Measurements from ENCODE around the gene ENC1. TPM values are rescaled to one million over a fixed set of nuclear protein-coding genes. Genes with fewer than 3 reads are reported as not detected.
A peak's percentile ranks its signal among the peaks of the same experiment; 100 is the strongest.

Gene ENC1
- total RNA-seq, 1 donor from 2014 or later, result 363 TPM

- peaks cover 15% of the 10 kb centered on the region for H3K36me3 Mint-ChIP-seq (ENCODE audit: low read depth, unreplicated experiment)
- Histone ChIP-seq H3K4me1 (ENCODE audit: insufficient read depth, low read length) (peaks cover 41% of the 10 kb centered on the region), H3K4me3 (ENCODE audit: insufficient read depth, low read depth, low read length) (peak overlapping the region; percentile 99), H3K36me3 (ENCODE audit: insufficient read depth, low read length) (peaks cover 10% of the 10 kb centered on the region), H3K79me2 (ENCODE audit: insufficient read depth, low read length) (peaks cover 44% of the 10 kb centered on the region), H3K4me2 (ENCODE audit: low read length) (peak overlapping the region; percentile 85), H3K27me3 (ENCODE audit: insufficient read depth, low read length) (no peaks in the 10 kb centered on the region), H3K9ac (ENCODE audit: low read length) (peak overlapping the region; percentile 91), H2AFZ (ENCODE audit: low read depth, low read length) (peak overlapping the region; percentile 69), H4K20me1 (ENCODE audit: insufficient read depth, low read length) (peaks cover 41% of the 10 kb centered on the region), H3K9me3 (ENCODE audit: insufficient read depth, low read depth, low read length) (peaks cover 2% of the 10 kb centered on the region), H3K27ac (ENCODE audit: low read depth, low read length) (peak overlapping the region; percentile 90)
- FAIRE-seq (no peak), DNase-seq (ENCODE audit: low read depth) (peak; percentile 72)
- H3K27ac Mint-ChIP-seq (ENCODE audit: unreplicated experiment), result peak overlapping the region; percentile 99
- peak overlapping the region; percentile 91 for H3K4me3 Mint-ChIP-seq (ENCODE audit: unreplicated experiment)
- H3K27me3 Mint-ChIP-seq (ENCODE audit: low read depth, unreplicated experiment), result no peaks in the 10 kb centered on the region
- no peak for TF ChIP-seq EZH2 (IDR thresholded peaks at IDR 0.05; ENCODE audit: insufficient read depth, low read length)
- H3K9me3 Mint-ChIP-seq (ENCODE audit: unreplicated experiment), result no peaks in the 10 kb centered on the region
- H3K4me1 Mint-ChIP-seq (ENCODE audit: low read depth, unreplicated experiment), result peaks cover 24% of the 10 kb centered on the region
These were observed 616 bp upstream of the ENC1 start for GRCh38 chr5:74640954-74641734.

- peak overlapping the region; percentile 91 for H3K9ac ChIP-seq (ENCODE audit: low read length)
- no peaks in the 10 kb centered on the region for H3K9me3 Mint-ChIP-seq (ENCODE audit: unreplicated experiment)
- H3K4me2 ChIP-seq (ENCODE audit: low read length), result peak overlapping the region; percentile 85
- H3K4me1 ChIP-seq (ENCODE audit: insufficient read depth, low read length), result peaks cover 53% of the 10 kb centered on the region
- H3K27me3 ChIP-seq (ENCODE audit: insufficient read depth, low read length), result no peaks in the 10 kb centered on the region
- H3K27ac ChIP-seq (ENCODE audit: low read depth, low read length), result peak overlapping the region; percentile 90
- peaks cover 22% of the 10 kb centered on the region for H3K36me3 ChIP-seq (ENCODE audit: insufficient read depth, low read length)
- no peak for FAIRE-seq
- DNase-seq (ENCODE audit: low read depth), result no peak
- peaks cover 56% of the 10 kb centered on the region for H3K79me2 ChIP-seq (ENCODE audit: insufficient read depth, low read length)
- peak overlapping the region; percentile 91 for H3K4me3 Mint-ChIP-seq (ENCODE audit: unreplicated experiment)
- H3K27me3 Mint-ChIP-seq (ENCODE audit: low read depth, unreplicated experiment), result no peaks in the 10 kb centered on the region
- no peak overlapping the region for H2AFZ ChIP-seq (ENCODE audit: low read depth, low read length)
- peak overlapping the region; percentile 99 for H3K4me3 ChIP-seq (ENCODE audit: insufficient read depth, low read depth, low read length)
- peaks cover 37% of the 10 kb centered on the region for H3K4me1 Mint-ChIP-seq (ENCODE audit: low read depth, unreplicated experiment)
- H3K9me3 ChIP-seq (ENCODE audit: insufficient read depth, low read depth, low read length), result peaks cover 2% of the 10 kb centered on the region
- H3K27ac Mint-ChIP-seq (ENCODE audit: unreplicated experiment), result peak overlapping the region; percentile 73
- no peak for TF ChIP-seq CTCF (IDR thresholded peaks at IDR 0.05; ENCODE audit: insufficient read depth, low read depth, low read length)
- TF ChIP-seq EZH2 (IDR thresholded peaks at IDR 0.05; ENCODE audit: insufficient read depth, low read length), result no peak
- H3K36me3 Mint-ChIP-seq (ENCODE audit: low read depth, unreplicated experiment), result peaks cover 24% of the 10 kb centered on the region
- H4K20me1 ChIP-seq (ENCODE audit: insufficient read depth, low read length), result peaks cover 53% of the 10 kb centered on the region
These were observed 600 bp downstream of the ENC1 start for GRCh38 chr5:74639807-74640449.

- Histone ChIP-seq H3K4me3 (ENCODE audit: insufficient read depth, low read depth, low read length) (peak overlapping the region; percentile 99), H4K20me1 (ENCODE audit: insufficient read depth, low read length) (peaks cover 59% of the 10 kb centered on the region), H3K79me2 (ENCODE audit: insufficient read depth, low read length) (peaks cover 63% of the 10 kb centered on the region), H3K9me3 (ENCODE audit: insufficient read depth, low read depth, low read length) (peaks cover 2% of the 10 kb centered on the region), H3K9ac (ENCODE audit: low read length) (peak overlapping the region; percentile 91), H2AFZ (ENCODE audit: low read depth, low read length) (no peak overlapping the region), H3K4me1 (ENCODE audit: insufficient read depth, low read length) (peaks cover 59% of the 10 kb centered on the region), H3K4me2 (ENCODE audit: low read length) (peak overlapping the region; percentile 85), H3K27ac (ENCODE audit: low read depth, low read length) (peak overlapping the region; percentile 90), H3K36me3 (ENCODE audit: insufficient read depth, low read length) (peaks cover 29% of the 10 kb centered on the region), H3K27me3 (ENCODE audit: insufficient read depth, low read length) (no peaks in the 10 kb centered on the region)
- peak overlapping the region; percentile 91 for H3K4me3 Mint-ChIP-seq (ENCODE audit: unreplicated experiment)
- peak overlapping the region; percentile 73 for H3K27ac Mint-ChIP-seq (ENCODE audit: unreplicated experiment)
- peaks cover 43% of the 10 kb centered on the region for H3K4me1 Mint-ChIP-seq (ENCODE audit: low read depth, unreplicated experiment)
- no peaks in the 10 kb centered on the region for H3K9me3 Mint-ChIP-seq (ENCODE audit: unreplicated experiment)
- H3K36me3 Mint-ChIP-seq (ENCODE audit: low read depth, unreplicated experiment), result peaks cover 31% of the 10 kb centered on the region
- FAIRE-seq (no peak), DNase-seq (ENCODE audit: low read depth) (peak; percentile 72)
- TF ChIP-seq EZH2 (IDR thresholded peaks at IDR 0.05; ENCODE audit: insufficient read depth, low read length) (no peak), CTCF (IDR thresholded peaks at IDR 0.05; ENCODE audit: insufficient read depth, low read depth, low read length) (no peak)
- no peaks in the 10 kb centered on the region for H3K27me3 Mint-ChIP-seq (ENCODE audit: low read depth, unreplicated experiment)
These were observed 1.3 kb downstream of the ENC1 start for GRCh38 chr5:74638970-74639806.
